HG02970 (cell line): ENCODE results near the gene EEFSEC.

ENCODE experiments used
- ATAC-seq: cut with Tn5 transposase; IDR thresholded peaks from one replicate; pipeline ENCODE4 v1.9.1; 2021; ENCODE audit warnings: mild to moderate bottlenecking, moderate library complexity, moderate number of reproducible peaks; ENCODE audit not compliant: unreplicated experiment, low FRiP score

EEFSEC gene

DNA sequence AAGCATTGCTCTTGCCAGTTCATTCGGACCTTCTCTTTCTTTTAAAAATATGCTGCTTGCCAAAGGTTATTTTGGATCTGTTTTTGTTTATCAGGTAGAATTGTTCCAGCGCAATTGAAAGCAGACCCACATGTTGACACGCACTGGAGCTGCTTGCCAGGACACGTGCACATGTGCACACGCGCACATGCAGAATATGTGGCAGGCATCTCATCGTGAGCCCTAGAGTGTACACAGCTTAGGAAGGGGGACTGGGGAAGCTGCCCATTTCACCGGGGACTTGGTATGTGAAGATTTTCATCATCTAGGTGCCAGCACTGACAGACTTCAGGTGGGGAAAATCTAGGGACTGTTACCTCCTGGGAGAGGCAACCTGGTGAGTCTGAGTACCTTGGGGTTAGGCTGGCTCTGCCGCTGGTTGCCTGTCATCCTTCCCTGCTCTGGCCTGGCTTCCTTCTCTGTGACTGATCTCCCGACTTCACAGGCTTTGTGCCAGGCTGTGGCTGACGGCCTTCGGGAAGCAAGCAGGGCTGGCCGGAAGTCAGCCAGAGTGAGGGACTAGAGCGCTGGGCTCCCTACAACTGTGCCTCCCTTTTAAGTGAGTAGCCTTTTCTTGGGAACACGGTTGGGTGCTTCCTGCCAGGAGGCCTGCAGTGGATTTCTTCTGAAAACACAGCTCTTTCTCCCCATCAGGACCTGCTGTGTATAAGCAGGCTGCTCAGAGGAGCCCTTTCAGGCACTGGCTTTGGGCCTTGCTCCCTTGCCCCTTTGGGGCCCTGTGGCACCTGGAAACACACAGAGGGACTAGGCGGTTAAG lies 129.3 kb downstream of the EEFSEC start:
- ATAC-seq = no peak

DNA sequence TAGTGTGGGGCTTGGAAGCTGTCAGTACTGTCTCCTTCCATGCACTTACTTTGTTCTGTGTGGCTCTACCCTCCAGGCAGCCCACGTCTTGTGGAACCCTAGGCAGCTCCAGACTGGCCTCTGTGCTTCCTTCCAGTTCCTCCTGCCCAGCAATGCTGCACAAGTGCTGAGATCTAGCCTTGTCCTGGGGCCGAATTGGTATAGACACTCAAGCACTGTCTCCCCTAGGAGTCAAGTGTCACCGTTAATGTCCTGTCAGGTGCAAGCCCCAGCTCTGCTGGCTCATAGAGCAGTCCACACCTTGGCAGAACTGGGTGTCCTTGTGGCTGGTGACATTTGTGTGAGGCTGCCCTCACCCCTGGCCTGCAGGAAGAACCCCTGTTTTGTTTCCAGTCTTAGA lies 130.1 kb downstream of the EEFSEC start:
- ATAC-seq = no peak

DNA sequence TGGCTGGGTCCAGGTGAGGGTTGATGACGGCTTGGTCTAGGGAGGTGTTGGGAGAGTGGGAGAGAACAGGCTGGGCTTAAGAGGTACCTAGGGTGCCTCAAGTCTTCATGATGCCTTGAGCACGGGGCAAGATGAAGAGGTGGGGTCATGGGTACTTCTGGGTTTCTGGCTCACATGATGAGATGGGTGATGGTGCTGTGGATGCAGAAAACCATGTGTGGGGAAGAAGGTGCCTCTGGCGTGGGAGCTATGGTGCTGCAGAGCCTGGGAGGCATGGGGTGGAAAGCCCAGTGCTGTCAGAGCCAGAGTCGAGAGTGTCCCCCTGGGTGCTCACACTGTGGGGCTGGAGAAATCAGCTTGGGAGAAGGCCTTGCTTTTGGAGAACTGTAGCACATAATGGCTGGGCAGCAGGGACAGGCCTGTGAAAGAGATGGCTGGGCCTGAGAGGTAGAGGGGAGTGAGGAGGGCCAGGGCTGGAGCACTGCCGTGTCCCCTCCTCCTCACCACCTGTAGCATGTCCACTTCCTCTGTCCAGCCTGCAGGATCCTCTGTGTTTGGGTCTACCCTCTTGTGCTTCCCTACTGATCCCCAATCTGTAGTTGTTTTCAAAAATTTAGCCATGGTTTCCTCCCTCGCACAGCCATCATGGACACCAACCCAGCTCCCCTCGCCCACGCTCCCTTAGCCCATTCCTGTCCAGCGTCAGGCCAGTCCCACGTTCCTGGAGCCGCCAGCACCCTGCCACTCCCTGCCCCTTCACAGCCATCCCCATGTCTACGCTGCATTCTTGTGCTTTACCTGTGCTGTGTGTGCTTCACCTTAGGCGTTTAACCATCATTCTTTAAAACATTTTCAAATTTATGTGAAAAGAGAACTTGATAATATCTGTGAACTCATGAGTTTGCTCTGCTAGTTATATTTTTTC lies 132.0 kb downstream of the EEFSEC start:
- no peak for ATAC-seq

GRCh38 chr3:128285967-128286321 lies 132.7 kb downstream of the EEFSEC start:
- no peak for ATAC-seq

DNA sequence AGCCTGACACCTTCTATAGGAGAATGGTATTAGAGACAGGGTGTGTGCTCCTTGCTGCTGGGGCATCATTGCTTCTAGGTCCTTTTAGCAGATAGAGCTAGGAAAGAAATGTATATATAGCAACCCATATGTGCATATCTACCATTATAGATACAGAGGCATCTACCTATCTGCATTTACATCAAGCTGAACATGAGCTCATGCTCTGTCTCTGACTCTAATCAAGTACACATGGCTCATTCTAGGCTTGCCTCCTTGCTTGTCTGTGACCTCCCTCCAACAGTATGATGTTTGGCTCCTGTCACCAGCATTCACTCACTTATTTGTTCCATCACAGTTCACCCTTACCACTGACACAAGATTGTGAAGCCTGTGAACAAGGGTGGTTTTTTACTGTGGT lies 133.4 kb downstream of the EEFSEC start:
- no peak for ATAC-seq

DNA sequence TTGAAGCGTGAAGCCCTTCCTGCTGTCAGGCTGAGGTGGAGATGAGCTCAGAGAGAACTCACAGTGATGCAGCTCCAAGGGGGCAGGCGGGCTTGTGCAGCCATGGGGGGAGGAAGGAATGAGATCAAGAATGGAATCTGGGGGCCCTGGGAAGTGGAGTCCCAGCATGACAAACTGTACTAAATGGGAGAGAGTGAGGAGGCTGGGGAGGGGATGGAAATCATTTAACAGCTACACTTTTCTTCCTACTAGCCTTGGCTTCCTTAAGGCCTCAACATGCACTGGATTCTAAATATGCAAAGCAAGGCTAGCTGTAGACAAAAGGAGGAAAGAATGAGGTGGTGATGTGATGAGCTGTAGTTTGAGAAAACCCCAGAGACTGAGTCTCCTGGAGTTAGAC lies 133.9 kb downstream of the EEFSEC start:
- no peak for ATAC-seq

- ATAC-seq = no peak
These were observed 136.3 kb downstream of the EEFSEC start for GRCh38 chr3:128289534-128289933.

- no peak for ATAC-seq
These were observed 137.2 kb downstream of the EEFSEC start for GRCh38 chr3:128290484-128290883.

- ATAC-seq = no peak
These were observed 140.6 kb downstream of the EEFSEC start for GRCh38 chr3:128293930-128294329.

GRCh38 chr3:128294999-128295468 lies 141.8 kb downstream of the EEFSEC start:
- ATAC-seq = no peak

DNA sequence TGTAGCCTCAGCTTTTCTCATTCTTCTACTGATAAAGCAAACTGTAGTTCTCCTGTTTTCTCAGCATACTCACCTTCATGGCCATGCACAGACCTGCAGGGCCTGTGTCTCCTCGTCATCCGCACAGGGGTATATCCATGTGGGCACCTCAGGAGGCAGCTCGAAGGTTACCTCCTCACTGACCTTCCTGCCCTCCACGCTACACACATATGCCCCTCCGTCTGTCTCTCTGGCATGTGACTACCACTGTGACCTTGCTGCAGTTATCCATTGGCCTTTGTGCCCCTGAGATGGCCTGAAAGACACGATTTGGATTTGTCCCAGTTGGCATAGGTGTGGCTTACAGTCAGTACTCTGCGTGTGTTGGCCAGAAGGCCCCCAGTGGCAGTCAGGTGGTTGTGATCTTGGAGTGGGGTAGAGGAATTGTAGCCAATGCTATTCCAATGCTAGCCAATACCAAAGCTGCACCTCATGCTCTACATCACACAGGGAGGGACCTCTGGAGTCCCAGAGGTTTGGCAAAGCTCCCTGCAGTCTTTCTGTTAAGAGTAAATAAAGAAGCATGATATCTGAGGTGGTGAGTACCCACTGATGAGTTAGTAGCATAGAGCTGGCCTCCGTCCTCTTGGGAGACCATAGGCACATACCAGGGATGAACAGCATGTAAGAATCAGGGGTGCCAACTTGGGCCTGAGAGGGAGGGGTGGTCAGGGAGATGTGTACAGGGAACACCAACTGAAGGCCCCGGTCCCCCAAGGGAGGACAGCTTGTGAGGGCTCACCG lies 143.4 kb downstream of the EEFSEC start:
- no peak for ATAC-seq

- ATAC-seq = no peak
These were observed 144.3 kb downstream of the EEFSEC start for GRCh38 chr3:128297401-128298138.

GRCh38 chr3:128301186-128302023 lies 148.1 kb downstream of the EEFSEC start:
- no peak for ATAC-seq

DNA sequence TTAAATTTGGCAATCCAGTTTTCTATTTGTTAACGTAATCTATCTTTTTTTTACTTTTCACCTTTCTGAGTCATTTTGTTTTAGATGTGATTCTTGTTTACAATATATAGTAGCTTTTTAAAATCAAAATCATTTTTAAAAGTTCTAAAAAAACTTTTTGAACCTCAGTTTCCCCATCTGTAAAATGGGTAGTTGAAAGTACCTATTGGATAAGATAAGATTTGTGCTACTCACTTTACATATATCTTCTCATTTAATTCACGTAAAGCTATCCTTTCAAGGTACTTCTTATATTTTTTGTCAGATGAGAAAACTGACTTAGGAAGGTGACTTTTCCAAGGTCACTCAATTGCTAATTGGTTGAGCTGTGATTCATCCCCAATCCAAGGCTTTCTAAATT lies 153.2 kb downstream of the EEFSEC start:
- no peak for ATAC-seq

DNA sequence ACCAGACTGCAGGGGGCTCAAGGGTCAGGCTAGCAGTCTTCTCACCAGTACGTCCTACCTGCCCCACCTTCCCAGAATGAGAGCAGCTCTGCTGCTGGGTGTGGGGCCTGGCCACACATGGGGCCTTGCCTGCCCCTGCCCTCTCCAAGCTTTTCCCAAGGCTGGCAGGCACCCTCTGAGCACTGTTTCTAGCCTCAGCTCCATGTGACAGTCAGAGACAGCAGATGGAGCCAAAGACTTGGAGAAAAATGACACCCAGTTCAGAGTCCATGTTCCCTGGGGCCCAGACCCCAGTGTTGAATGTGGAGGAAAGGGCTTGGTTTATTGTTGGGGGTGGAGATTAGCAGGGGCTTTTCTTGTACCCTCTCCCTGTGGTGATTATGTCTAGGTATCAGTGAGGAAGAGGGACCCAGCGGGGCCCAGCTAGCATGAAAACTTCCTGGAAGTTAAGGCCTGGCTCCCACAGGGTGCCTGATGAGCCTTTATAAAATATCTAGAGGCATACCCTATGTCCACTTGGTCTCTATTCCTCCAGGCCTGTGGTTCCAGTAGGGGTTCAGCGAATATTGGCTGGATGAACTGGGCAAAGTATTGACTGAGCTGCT lies 153.8 kb downstream of the EEFSEC start:
- no peak for ATAC-seq

- no peak for ATAC-seq
These were observed 154.6 kb downstream of the EEFSEC start for GRCh38 chr3:128307781-128308469.

- ATAC-seq = no peak
These were observed 155.7 kb downstream of the EEFSEC start for GRCh38 chr3:128309026-128309425.
